WTC11 (cell line): ENCODE data around the gene C1orf35. TPM values are rescaled to one million over a fixed set of nuclear protein-coding genes. Genes with fewer than 3 reads are reported as not detected.

ENCODE experiments used
- ATAC-seq: fragments of 200-7000 bp; cut with Tn5 transposase; 2 replicates; pipeline ENCODE4 v1.10.0; 2021; ENCODE audit warnings: mild to moderate bottlenecking, moderate library complexity
- CTCF ChIA-PET: fragments of 300-600 bp; sonication (Branson Sonifier 250); formaldehyde crosslinking; loops from one replicate; lab custom pipeline; 2021; ENCODE audit warnings: antibody characterized with exemption; lab: Charles Lee
- POLR2A ChIA-PET: fragments of 350-600 bp; sonication (Branson Sonifier 250); formaldehyde crosslinking; loops from one replicate; lab custom pipeline; 2021; ENCODE audit warnings: antibody characterized with exemption; lab: Charles Lee
- DNase-seq: peaks from one replicate; pipeline ENCODE4 v3.0.0; 2021; ENCODE audit warnings: low spot score
- H3K27ac Mint-ChIP-seq: 2 replicates; pipeline ENCODE4 v1.8.0; 2021; ENCODE audit warnings: mixed read lengths
- H3K27me3 Mint-ChIP-seq: 2 replicates; pipeline ENCODE4 v1.8.0; 2021; ENCODE audit warnings: low read depth, mild to moderate bottlenecking, moderate library complexity, mixed read lengths
- H3K36me3 Mint-ChIP-seq: 2 replicates; pipeline ENCODE4 v1.8.0; 2021; ENCODE audit warnings: mixed read lengths
- H3K4me1 Mint-ChIP-seq: 2 replicates; pipeline ENCODE4 v1.8.0; 2022; ENCODE audit warnings: mixed read lengths
- H3K4me3 Mint-ChIP-seq: 2 replicates; pipeline ENCODE4 v1.8.0; 2021; ENCODE audit warnings: mild to moderate bottlenecking, moderate library complexity, mixed read lengths
- H3K9me3 Mint-ChIP-seq: 2 replicates; pipeline ENCODE4 v1.8.0; 2021; ENCODE audit warnings: mixed read lengths
- CREB1 ChIP-seq: sonication (generic); formaldehyde crosslinking; IDR thresholded peaks from 2 replicates; pipeline ENCODE4 v1.8.0; 2023; ENCODE audit warnings: mild to moderate bottlenecking, missing genetic modification reagents
- E2F4 ChIP-seq: sonication (generic); formaldehyde crosslinking; IDR thresholded peaks from 2 replicates; pipeline ENCODE4 v1.8.1; 2022; ENCODE audit warnings: low read depth, mild to moderate bottlenecking, moderate library complexity, missing genetic modification reagents, borderline replicate concordance
- ERG ChIP-seq: fragments of 250-450 bp; sonication (Bioruptor Pico); IDR thresholded peaks from 2 replicates; pipeline ENCODE4 v1.8.0; 2021; ENCODE audit warnings: mild to moderate bottlenecking
- ETV6 ChIP-seq: sonication (generic); formaldehyde crosslinking; IDR thresholded peaks from 2 replicates; pipeline ENCODE4 v1.8.1; 2022; ENCODE audit warnings: mild to moderate bottlenecking, missing genetic modification reagents
- HMGA2 ChIP-seq: fragments of 250-450 bp; sonication (Bioruptor Pico); IDR thresholded peaks from 2 replicates; pipeline ENCODE4 v1.4.0; 2021; ENCODE audit warnings: mild to moderate bottlenecking, moderate library complexity
- IRF1 ChIP-seq: sonication (generic); formaldehyde crosslinking; IDR thresholded peaks from 2 replicates; pipeline ENCODE4 v1.8.0; 2023; ENCODE audit warnings: missing genetic modification reagents
- JAZF1 ChIP-seq: fragments of 250-450 bp; sonication (Bioruptor Pico); IDR thresholded peaks from 2 replicates; pipeline ENCODE4 v1.9.0; 2021; ENCODE audit warnings: moderate library complexity, mild to moderate bottlenecking, inconsistent platforms
- KAT7 ChIP-seq: sonication (generic); formaldehyde crosslinking; IDR thresholded peaks from 2 replicates; pipeline ENCODE4 v1.8.1; 2023; ENCODE audit warnings: missing genetic modification reagents, mild to moderate bottlenecking, borderline replicate concordance
- NFE2L1 ChIP-seq: sonication (generic); formaldehyde crosslinking; IDR thresholded peaks from 2 replicates; pipeline ENCODE4 v1.8.1; 2023; ENCODE audit warnings: missing genetic modification reagents
- NFYB ChIP-seq: sonication (generic); formaldehyde crosslinking; conservative IDR thresholded peaks from 2 replicates; pipeline ENCODE4 v1.8.0; 2022; ENCODE audit warnings: low read depth, missing genetic modification reagents
- PREB ChIP-seq: sonication (generic); formaldehyde crosslinking; IDR thresholded peaks from 2 replicates; pipeline ENCODE4 v1.8.1; 2022; ENCODE audit warnings: mild to moderate bottlenecking, missing genetic modification reagents, moderate library complexity, borderline replicate concordance
- TEAD4 ChIP-seq: sonication (generic); formaldehyde crosslinking; IDR thresholded peaks from 2 replicates; pipeline ENCODE4 v1.8.0; 2022; ENCODE audit warnings: mild to moderate bottlenecking, missing genetic modification reagents
- TP53 ChIP-seq: sonication (generic); formaldehyde crosslinking; IDR thresholded peaks from 2 replicates; pipeline ENCODE4 v1.8.1; 2023; ENCODE audit warnings: mild to moderate bottlenecking, missing genetic modification reagents
- ZNF219 ChIP-seq: sonication (generic); formaldehyde crosslinking; IDR thresholded peaks from 2 replicates; pipeline ENCODE4 v1.8.0; 2023; ENCODE audit warnings: missing genetic modification reagents, mild to moderate bottlenecking, borderline replicate concordance
- ZNF317 ChIP-seq: sonication (generic); formaldehyde crosslinking; IDR thresholded peaks from 2 replicates; pipeline ENCODE4 v1.8.1; 2023; ENCODE audit warnings: low read depth, mild to moderate bottlenecking, moderate library complexity, missing genetic modification reagents, borderline replicate concordance
- ZNF396 ChIP-seq: fragments of 250-450 bp; sonication (Bioruptor Pico); IDR thresholded peaks from 2 replicates; pipeline ENCODE4 v1.8.0; 2021; ENCODE audit warnings: mild to moderate bottlenecking, moderate library complexity, borderline replicate concordance
- ZNF416 ChIP-seq: fragments of 250-450 bp; sonication (Bioruptor Pico); IDR thresholded peaks from 2 replicates; pipeline ENCODE4 v1.9.0; 2021; ENCODE audit warnings: mild to moderate bottlenecking, inconsistent platforms
- ZNF425 ChIP-seq: fragments of 250-450 bp; sonication (Bioruptor Pico); conservative IDR thresholded peaks from 2 replicates; pipeline ENCODE4 v1.9.0; 2021; ENCODE audit warnings: mild to moderate bottlenecking
- ZNF532 ChIP-seq: fragments of 250-450 bp; sonication (Bioruptor Pico); IDR thresholded peaks from 2 replicates; pipeline ENCODE4 v1.9.0; 2021; ENCODE audit warnings: mild to moderate bottlenecking, borderline replicate concordance
- total RNA-seq: library from RNA; stranded (reverse); gene quantifications from 3 replicates; pipeline ENCODE4 v1.2.3, GENCODE V29; 2021

The C1orf35 gene
- total RNA-seq, 1 experiment from 2014 or later: 33.8 TPM

- peak overlapping the region; percentile 78 for H3K27ac Mint-ChIP-seq
- ATAC-seq (no peak), DNase-seq (no peak)
- ChIA-PET CTCF (interaction anchor here (1.9 kb wide), 1 partner anchor 81 kb away, joined by 6 read pairs; no protein-coding TSS in a partner anchor), POLR2A (no interaction called here)
- H3K9me3 Mint-ChIP-seq: no peaks in the 10 kb centered on the region
- H3K4me3 Mint-ChIP-seq: peak overlapping the region; percentile 95
- H3K4me1 Mint-ChIP-seq: peaks cover 47% of the 10 kb centered on the region
- peaks cover 5% of the 10 kb centered on the region for H3K27me3 Mint-ChIP-seq
- H3K36me3 Mint-ChIP-seq: peaks cover 13% of the 10 kb centered on the region
- TF ChIP-seq KAT7 (CRISPR knock-in tag): no peak
These were observed 17.7 kb downstream of the C1orf35 start for GRCh38 chr1:228085287-228085951.

- Mint-ChIP-seq H3K27me3 (peaks cover 11% of the 10 kb centered on the region), H3K9me3 (no peaks in the 10 kb centered on the region), H3K36me3 (peaks cover 13% of the 10 kb centered on the region), H3K4me3 (peak overlapping the region; percentile 95), H3K27ac (peak overlapping the region; percentile 78), H3K4me1 (peaks cover 45% of the 10 kb centered on the region)
- ATAC-seq: no peak
- no peak for DNase-seq
- ChIA-PET POLR2A (no interaction called here), CTCF (interaction anchor here (1.4 to 1.9 kb wide), 2 partner anchors 81 to 85 kb away, joined by 6 read pairs; no protein-coding TSS in a partner anchor)
- TF ChIP-seq E2F4 (CRISPR knock-in tag) (no peak), PREB (CRISPR knock-in tag) (no peak), ZNF317 (no peak), ZNF532 (CRISPR knock-in tag) (no peak), NFYB (CRISPR knock-in tag) (no peak), JAZF1 (CRISPR knock-in tag) (no peak), ZNF219 (CRISPR knock-in tag) (no peak), TP53 (no peak), CREB1 (CRISPR knock-in tag) (no peak), NFE2L1 (CRISPR knock-in tag) (no peak), ETV6 (no peak), ZNF416 (CRISPR knock-in tag) (no peak), ZNF396 (CRISPR knock-in tag) (no peak), IRF1 (CRISPR knock-in tag) (no peak), ZNF425 (CRISPR knock-in tag) (no peak), TEAD4 (CRISPR knock-in tag) (no peak), HMGA2 (CRISPR knock-in tag) (no peak), ERG (no peak)
These were observed 18.3 kb downstream of the C1orf35 start for GRCh38 chr1:228084797-228085196.
